Testis (tissue), 2 donors: ENCODE results near the gene ARHGDIB.

Experiments
- CTCF ChIP-seq, 3 experiments: fragments of 450-650 bp in 2 of 3; fragments of 200-600 bp in 1 of 3; sonication (generic) in 1 of 3; IDR thresholded peaks; one replicate each; pipeline ENCODE4 v1.5.1; 2016 to 2019; ENCODE audit warnings: antibody characterized with exemption in 3 of 3, mild to moderate bottlenecking in 2 of 3, moderate library complexity in 1 of 3
- POLR2A ChIP-seq: fragments of 450-650 bp; IDR thresholded peaks from one replicate; pipeline ENCODE4 v1.6.1; 2017; ENCODE audit warnings: antibody characterized with exemption, mild to moderate bottlenecking, moderate library complexity

- TF ChIP-seq CTCF (IDR thresholded peaks at IDR 0.05) (no peak), POLR2A (no peak)
These were observed 2.1 kb upstream of the ARHGDIB start for GRCh38 chr12:14963520-14963919.
